Activated CD4-positive, alpha-beta T cell treated with anti-CD3 and anti-CD28 coated beads, Interleukin-2, amount 50 U/mL, for 24 hours (primary cell): ENCODE measurements around the gene SLC2A9.

ENCODE experiments used
- DNase-seq, 2 donors: peaks; one replicate each; pipeline ENCODE4 v3.0.0-alpha.2; 2020; ENCODE audit warnings: low read depth in 1 of 2, low spot score in 1 of 2

SLC2A9 gene

DNA sequence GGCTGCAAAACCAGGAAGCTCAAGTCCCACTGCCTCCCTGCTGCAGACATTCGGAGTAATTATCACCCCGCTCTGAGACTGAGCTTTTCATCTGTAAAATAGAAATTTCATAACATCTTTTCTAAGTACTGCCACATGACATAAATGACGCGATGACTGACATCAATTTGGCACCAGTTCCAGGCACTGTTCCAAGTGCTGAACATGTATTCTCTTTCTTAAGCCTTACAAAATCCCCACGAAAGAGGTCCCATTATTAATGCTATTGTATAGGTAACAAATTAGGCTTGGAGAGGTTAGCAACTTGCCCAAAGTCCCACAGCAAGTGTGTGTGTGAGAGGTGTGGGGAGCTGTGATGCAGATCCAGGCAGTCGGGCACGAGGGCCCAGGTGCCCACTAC, 56.4 kb downstream of the SLC2A9 start:
- DNase-seq = no peak

DNA sequence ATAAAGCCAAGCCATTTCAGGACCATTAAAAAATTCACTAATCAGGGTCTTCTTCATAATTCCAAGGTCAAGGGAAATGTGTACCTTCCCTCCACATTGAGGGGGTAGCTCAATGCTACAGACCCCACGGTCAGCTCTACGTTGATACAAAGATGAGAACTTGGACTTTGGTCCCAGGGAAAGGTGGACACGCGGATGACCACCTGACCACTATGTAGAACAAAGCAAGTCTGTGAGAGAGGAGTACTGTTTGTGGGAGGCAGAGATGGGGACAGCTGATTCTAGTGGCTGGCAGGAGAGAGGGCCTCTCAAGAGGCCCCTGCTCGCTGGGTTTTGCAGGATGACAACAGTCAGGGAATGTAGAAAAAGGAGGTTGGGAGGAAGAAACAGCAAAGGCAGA, 58.0 kb downstream of the SLC2A9 start:
- no peak for DNase-seq

DNA sequence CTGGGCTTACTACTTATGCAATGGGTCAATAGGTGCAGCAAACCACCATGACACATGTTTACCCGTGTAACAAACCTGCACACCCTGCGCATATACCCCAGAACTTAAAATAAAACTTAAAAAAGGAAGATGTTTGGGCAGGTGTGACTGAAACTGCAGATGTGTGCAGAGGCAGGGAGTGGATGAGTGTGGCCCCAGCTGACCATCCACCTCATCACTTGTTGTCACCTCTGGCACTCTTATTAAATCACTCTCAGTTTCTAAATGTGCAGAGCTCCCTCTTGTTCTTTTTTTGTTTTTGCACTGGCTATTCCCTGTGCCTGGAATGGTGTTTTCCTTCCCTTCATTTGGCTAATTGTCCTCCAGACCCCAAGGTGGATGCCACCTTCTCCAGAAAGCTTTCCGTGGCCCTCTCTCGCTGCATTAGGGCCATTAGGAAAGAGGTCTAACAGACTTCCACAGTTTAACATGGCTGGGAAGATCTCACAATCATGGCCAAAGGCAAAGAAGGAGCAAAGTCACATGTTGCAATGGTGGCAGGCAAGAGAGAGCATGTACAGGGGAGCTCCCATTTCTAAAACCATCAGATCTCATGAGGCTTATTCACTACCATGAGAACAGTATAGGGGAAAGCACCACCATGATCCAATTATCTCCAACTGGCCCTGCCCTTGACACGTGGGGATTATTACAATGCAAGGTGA, 58.5 kb downstream of the SLC2A9 start:
- DNase-seq = no peak

DNA sequence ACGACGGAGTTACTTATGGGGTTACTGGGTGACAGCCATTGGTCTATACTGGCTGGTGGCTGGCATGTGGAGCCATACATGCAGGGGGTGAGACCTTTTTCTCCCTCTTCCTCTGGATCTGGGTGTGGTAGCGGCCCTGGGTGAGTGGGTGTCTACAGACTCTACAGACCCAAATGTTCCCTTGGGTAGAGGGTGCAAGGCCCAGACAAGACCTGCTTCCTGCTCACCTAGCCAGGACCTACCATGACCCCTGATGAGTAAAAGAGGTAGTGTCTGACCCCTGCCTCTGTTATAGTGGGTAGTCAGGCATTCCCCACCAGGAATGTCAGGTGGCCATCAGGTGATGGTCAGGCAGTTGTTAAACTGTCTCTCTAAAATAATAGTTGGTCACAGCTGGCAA, 66.8 kb downstream of the SLC2A9 start:
- DNase-seq = no peak

DNA sequence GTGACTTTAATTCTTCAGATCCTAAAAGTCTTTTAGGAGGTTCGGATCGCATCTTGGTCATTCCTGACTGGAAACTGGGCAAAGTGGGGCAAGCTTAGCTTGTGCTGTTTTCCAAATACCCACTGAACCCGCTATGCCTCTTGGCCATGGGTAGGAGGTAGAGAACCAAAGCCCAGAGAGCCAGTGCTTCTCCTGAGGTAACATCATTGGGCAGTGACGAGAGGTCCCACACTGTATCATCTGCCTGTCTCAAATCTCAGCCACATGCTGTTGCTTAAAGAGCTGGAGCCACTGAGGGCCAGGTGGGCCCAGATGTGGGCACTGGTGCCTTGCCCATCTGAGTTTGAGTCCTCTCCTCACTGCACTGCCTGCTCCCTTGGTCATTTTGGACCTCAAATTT, 68.2 kb downstream of the SLC2A9 start:
- DNase-seq = no peak

DNA sequence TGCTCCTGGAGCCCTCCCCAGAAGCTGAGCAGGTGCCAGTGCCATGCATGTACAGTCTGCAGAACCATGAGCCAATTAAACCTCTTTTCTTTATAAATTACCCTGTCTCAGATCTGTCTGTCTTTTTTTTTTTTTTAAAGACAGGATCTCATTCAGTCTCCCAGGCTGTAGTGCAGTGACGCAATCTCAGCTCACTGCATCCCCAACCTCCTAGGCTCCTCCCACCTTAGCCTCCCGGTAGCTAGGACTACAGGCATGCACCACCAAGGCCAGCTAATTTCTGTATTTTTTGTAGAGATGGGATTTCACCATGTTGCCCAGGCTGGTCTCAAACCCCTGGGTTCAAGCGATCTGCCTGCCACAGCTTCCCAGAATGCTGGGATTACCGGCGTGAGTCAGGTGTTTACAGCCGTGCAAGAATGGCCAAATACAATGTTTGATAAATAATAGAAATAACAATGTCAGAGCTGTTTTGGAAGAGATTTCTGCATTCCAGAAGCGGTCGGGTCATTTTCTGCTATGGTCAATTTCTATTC, 68.8 kb downstream of the SLC2A9 start:
- DNase-seq = no peak

DNA sequence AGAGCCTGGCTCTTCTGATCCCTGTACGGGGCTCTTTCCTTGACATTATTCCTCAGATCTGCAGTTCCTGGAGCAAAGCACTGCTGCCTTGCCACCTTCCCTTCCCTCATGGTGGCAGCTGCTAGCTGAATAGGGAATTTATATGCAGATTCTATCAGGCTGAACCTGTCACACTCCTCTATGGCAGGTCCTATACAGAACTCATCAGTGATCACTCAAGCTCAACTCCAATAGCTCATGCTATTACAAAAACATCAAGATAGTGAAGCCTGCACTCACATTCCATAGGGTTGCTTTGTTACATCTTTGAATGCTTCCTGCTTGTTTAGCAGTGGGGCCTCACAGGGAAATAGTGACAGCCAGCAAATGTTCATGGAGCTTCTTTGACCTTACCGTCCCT, 71.7 kb downstream of the SLC2A9 start:
- no peak for DNase-seq

DNA sequence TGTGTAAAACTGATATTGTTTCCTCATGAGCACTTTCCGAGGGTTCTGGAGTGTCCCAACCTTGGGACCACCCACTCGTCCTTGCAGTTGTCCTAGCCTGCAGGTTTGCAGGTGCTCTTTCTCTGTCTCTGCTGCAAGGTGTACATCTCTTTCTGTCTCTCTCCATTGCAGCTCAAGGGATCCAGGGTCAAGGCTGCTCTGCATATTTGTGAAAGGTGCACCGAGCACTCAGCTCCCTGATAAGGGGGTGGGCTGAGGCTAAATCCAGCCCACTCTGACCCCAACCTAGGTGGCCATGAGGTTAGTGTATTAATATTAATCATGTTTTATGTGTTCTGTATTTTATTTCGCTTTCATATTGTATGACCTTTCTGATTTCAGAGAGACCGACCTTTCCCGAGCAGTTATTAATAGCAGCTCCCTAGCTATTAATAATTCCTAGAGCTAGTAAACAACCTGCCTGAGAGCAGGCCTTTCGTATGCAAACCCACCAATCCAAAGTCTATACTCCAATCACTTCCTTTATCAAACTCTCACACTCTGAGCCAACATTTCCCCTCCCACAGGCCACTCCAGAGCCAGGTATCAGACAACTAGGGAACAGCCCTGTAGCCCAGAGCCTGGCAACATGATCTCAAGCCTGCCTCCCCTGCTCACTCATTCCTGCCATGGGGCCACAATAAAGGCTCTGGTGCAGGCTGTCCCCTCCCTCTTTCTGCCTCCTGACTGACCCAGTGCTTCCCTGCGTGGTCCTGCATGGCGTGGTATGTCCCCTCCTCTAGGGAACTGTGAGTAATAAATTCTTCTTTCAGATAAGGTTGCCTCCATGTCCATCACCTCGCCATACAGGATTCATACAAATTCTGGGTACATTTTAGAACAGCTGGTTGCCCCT, 73.9 kb downstream of the SLC2A9 start:
- no peak for DNase-seq

DNA sequence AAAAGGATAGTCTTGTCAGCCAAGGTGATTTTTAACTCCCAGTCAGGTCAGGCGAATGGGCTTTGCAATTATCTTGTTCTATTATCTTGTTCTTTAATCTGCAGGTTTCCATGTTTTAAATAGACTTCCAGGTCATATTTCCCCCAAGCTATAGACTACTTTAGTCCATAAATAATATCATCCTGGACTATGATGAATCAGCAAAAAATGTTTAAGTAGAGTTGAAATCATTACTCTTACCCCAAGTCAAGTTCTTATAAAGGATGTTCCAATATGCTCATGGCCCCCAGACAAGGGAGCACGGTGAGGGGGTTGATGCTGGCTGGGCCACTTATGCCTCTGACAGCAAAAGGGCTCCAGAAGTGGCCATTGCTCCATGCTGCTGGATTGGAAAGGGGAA, 75.1 kb downstream of the SLC2A9 start:
- DNase-seq = no peak

DNA sequence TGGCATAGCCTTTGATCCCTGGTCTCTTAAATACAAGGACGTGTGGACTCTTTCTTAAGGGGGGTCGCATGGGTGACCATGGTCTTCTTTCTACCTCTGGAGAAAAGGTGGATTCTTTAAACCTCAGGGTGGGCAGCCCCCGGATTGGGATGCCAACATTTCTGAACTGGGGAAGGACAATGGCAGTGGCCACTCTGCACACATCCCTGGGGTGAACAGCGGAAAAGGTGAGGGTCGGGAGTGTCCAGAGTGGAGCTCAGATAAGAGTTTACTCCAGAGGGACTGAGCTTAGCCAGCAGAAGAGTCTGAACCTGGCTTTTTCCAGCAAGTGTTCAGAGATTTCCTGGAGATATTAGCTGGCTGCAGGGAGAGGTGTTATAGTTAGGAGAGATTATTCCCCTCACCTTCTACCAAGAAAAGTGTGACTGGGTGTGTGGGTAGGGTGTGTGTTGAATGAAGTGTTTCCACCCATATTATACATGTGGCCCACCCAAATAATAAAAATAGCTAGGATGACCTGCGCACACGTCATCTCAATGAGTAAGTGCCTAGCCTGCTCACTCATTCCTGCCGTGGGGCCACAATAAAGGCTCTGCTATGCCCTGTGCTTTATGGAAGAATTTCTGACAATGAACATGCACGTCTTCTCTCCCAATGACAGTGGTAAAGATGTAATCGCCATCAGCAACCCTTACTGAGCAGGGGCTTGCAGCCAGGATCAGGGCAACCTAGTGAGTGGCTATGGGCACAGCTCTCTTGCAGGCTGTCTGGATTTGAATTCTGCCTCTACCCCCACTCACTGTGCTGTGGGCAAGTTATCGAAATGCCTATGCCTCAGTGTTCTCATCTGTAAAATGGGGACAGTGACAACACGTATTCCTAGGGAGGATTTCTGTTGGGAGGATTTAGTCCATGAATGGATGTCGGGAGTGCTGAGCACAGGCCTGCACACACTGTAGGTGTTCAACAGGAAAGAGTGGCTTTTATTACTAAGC, 76.6 kb downstream of the SLC2A9 start:
- no peak for DNase-seq

DNA sequence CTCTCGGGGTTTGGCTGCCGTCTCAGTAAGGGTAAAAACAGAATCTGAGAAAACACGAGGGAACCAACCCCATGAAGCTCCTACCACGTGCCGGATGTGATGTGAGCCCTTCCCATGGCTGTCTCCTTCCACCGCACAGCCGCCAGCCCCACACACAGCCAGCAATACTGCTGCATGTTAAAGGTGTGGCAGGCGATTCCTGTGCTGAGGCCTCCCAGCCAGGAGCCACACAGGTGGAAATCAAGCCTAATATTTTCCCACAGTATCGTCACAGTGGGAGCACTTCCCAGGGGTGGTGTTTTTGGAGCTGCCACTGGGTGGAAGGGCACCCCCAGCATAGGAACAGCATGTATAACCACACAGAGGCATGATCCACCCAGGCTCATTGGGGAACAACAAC, 77.5 kb downstream of the SLC2A9 start:
- DNase-seq = no peak

DNA sequence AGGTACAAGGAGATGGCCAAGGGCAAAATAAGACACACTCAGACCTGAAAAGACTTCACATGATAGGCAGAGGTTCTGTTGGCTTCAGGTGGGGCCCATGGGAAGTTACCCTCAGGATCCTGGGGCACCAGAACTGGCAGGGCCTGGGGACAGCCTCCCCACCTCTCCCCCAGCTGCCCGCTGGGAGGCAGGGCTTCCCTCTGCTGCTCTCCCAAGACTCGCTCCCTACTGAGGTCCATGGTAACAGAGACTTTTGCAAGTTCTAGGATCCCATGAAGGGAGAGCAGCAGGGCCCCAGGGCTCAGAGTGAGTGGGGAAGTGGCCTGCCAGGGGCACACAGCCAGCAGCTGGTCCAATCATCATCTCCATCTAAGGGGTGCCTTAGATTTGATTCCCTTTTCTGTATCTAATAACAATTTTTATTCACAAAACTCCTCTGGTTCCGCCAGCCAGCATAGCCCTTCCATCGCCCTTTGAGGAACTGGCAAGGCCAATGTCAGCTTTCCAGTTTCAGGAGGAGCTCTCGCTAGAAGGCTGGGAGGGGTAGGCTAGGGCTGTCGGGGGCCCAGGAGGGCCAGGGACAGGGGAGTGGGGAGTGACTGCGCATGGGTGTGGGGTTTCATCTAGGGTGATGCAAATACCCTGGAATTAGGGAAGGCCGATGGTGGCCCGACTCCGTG, 78.2 kb downstream of the SLC2A9 start:
- DNase-seq = no peak

DNA sequence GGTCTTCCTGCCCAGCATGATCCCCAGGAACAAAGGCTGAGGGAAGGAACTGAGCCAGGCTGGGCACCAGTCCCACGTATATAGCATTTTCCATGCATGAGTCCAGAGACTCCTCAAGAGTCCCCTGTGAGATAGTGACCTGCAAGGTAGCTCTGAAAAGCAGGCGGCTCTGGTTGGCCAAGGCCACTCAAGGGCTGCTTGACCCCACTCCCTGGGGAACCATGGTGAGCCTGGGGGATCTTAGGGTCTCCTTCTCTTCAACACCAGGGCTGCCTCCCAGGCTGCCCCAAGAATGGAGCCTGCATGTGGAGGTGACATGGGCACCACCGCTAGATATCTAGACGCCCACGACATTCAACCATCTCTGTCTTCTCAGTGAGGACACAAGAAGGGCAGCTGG, 79.2 kb downstream of the SLC2A9 start:
- DNase-seq = no peak

DNA sequence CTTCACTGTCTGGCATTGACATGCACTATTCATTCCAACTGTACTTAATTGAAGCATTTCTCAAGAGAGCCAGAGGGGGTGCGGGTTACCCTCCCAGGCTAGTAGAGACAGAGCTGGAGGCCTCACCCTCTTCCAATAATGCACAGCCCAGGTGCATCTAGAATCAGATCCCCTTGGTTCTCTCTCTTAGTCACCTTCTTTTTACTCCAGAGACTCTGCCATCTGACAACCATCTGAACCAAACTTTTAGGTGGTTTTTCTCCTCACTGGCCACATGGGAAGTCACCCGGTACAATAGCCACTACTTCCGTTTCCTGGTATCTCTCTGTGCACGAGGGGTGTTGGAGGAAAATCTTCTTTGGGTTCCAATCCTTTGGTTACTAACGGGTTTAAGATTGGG, 81.3 kb downstream of the SLC2A9 start:
- no peak for DNase-seq

DNA sequence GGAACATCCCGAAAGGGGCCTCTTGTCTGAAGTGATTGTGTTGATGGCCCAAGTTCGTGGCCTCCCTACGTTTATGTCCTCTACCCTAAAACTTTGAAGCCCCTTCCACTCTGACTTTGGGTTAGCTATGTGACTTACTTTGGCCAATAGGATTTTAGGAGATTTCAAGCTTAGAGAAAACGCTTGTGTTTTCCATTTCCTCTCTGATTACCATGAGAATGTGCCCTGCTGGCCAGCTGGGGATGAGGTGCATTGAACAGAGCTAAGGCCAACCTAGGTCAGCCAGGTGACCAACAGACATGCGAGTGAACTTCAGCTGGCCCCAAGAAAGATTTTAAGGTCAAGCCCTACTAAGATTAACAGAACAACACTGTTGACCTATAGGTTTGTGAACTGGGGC, 82.4 kb downstream of the SLC2A9 start:
- DNase-seq = no peak

DNA sequence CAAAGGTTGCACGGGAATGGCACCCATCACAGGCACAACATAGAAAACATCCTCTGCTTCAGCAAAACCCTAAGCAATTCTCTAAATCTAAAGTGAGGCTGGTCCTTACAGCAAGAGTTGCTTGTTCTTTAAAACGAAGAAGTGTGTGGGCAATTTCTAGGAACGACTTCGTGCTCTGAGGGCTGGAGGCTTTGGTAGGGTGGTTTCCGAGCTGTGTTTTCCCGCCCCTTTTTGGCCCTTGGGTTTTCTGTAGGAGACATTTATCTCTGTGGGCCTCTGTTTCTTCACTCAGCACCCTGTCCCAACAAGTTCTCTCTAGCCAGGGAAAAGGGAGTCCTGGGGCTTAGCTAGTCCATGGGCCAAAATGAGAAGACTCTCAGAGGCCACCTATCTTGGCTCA, 84.2 kb downstream of the SLC2A9 start:
- DNase-seq = no peak

DNA sequence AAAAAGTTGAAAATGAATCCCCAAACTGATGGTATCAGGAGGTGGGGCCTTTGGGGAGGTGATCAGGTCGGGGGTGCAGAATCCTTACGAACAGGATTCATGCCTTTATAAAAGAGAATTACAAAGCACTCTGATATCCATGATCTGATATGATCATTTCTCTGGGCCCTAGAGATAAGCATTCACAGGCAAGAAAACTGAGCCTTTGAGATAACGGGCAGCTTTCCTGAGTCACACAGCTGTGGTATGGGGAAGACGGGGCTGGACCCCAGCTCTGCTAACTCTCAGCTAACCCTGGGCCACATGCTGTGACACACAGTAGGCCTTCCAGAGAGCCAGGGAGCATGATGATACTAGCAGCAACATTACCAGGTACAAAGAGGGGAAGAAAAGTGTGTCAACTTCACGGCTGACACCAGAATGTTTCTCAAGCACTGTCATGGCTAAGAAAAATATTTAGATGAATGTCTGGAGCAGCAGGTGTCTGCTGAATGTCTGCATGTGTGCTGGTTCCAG, 85.1 kb downstream of the SLC2A9 start:
- no peak for DNase-seq

DNA sequence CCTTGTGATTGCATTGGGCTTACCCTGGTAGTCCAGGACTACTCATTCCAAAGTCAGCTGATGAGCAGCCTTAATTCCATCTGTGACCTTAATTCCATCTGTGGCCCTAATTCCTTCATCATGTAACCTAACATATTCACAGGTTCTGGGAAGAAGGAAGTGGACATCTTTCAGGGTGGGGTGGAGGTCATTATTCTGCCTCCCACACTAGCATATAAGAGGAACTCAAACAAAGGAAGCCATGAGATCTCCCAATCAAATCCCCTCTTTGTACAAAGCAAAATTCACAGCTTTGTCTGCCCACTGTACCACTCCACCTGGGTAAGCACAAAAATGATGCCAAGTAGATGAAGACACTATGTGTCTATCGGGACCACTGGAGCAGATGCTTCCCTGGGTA, 87.3 kb downstream of the SLC2A9 start:
- DNase-seq = no peak

DNA sequence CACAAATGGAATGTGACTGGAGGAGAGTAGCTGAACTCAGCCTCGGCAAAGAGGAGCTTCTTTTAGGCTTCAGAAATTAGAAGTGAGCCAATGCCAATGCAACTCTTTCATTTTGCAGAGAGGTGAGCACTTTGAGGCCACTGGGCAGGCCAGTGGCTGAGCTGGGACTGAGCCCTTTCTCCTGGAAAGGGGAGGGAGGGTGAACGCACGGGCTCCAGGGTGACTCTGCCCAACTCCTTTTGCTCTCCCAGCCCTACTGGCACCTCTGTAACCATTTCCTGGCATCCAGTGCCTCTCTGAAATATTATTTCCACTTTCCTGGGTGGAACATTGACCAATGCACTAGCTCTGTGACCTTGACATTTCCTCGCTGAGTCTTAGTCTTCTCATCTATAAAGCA, 88.1 kb downstream of the SLC2A9 start:
- DNase-seq = no peak

DNA sequence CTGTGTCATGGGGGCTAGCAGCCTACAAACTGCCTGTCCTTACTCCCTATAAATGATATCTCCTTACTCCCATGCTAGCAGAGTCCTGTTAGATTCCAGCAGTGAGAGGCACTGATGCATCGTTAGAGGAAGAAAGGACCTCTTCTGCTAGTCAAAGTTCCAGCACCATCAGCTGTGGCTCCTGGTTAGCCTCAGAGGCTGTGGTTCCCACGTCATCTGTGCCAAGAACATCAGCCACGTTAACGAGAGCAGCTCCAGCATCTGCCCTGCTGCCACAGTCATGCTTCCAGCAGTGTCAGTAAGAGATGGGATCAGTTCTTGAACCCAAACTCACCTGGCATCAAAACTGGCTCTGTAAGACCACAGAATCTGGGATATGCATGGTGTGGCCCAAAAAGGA, 88.5 kb downstream of the SLC2A9 start:
- DNase-seq = no peak
